ENCODE results near the gene OLIG3.

DNA sequence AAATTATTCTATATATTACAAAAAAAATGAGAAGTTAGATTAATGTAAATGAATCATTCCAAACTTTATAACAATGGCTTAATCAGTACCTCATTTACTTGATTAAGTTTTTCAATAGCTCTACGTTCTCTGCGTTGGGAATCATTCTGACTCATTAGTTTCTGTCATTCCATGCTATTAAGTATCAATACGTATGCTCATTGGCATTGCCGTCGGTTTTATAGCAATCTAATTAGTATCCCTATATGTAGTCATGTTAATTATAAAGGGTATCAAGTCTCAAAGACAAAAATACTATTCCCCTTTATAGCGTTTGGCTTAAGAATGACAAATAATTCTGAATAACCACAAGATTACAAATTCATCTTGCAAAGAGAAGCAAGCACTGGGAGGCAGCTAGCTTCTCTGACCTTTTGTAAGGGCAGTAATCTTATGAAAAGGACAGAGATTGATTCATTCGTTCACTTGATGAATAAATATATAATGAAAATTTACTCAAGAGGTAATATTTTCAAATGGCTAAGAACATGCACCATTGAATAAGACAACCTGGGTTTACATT, 41.8 kb downstream of the OLIG3 start:
- TF ChIP-seq EZH2phosphoT487 (IDR thresholded peaks at IDR 0.05) (no peak), CTCF (IDR thresholded peaks at IDR 0.05) (no peak), EZH2 (IDR thresholded peaks at IDR 0.05) (no peak)

All from neural progenitor cell (in vitro differentiated cells).